H1 (cell line): ENCODE data around the gene CNFN. TPM values are rescaled to one million over a fixed set of nuclear protein-coding genes. Genes with fewer than 3 reads are reported as not detected.

Experiments used
- CBX8 ChIP-seq: fragments of 300-800, 300-1000 bp; sonication (generic); IDR thresholded peaks from 2 replicates; pipeline ENCODE4 v1.7.1; 2016; ENCODE audit warnings: low read depth, low read length, borderline replicate concordance
- CTCF ChIP-seq, 3 experiments: IDR thresholded peaks; 1 replicate in 2 of 3; 2 replicates in 1 of 3; pipeline versions ENCODE4 v1.5.1 to v1.6.1; 2011; ENCODE audit warnings: low read length in 3 of 3, mild to moderate bottlenecking in 3 of 3, inconsistent platforms in 2 of 3, low read depth in 1 of 3, moderate library complexity in 1 of 3; ENCODE audit not compliant: insufficient read depth in 1 of 3; ENCODE audit errors: control extremely low read depth in 1 of 3
- EZH2 ChIP-seq: fragments of 200-600 bp; sonication (generic); IDR thresholded peaks from 2 replicates; pipeline ENCODE4 v1.7.1; 2012; ENCODE audit warnings: low read depth, mild to moderate bottlenecking, moderate library complexity, low read length, inconsistent platforms; ENCODE audit not compliant: severe bottlenecking
- GTF2F1 ChIP-seq: IDR thresholded peaks from 2 replicates; pipeline ENCODE4 v1.6.1; 2012; ENCODE audit warnings: low read depth, low read length, improper control_type of control experiment, borderline replicate concordance
- JUND ChIP-seq: IDR thresholded peaks from 2 replicates; pipeline ENCODE4 v1.6.1; 2011; ENCODE audit warnings: mild to moderate bottlenecking, improper control_type of control experiment, low read length
- KDM5A ChIP-seq: fragments of 200-600 bp; IDR thresholded peaks from 2 replicates; pipeline ENCODE4 v1.7.1; 2012; ENCODE audit warnings: mild to moderate bottlenecking, low read length, inconsistent platforms, mixed read lengths
- POLR2A ChIP-seq, 2 experiments: IDR thresholded peaks; 1 replicate in 1 of 2; 2 replicates in 1 of 2; pipeline ENCODE4 v1.6.1; 2011; ENCODE audit warnings: low read depth in 2 of 2, low read length in 2 of 2, mild to moderate bottlenecking in 2 of 2; ENCODE audit errors: control extremely low read depth in 1 of 2
- RNF2 ChIP-seq: fragments of 200-900, 300-1000 bp; sonication (generic); IDR thresholded peaks from 2 replicates; pipeline ENCODE4 v1.7.1; 2016; ENCODE audit warnings: borderline replicate concordance, low read depth, mild to moderate bottlenecking, antibody characterized with exemption, low read length; ENCODE audit not compliant: poor library complexity, severe bottlenecking; ENCODE audit errors: missing control alignments
- SAP30 ChIP-seq: fragments of 300-600 bp; sonication (generic); IDR thresholded peaks from 2 replicates; pipeline ENCODE4 v1.7.1; 2012; ENCODE audit warnings: low read length, moderate library complexity, mild to moderate bottlenecking, inconsistent platforms; ENCODE audit not compliant: insufficient read depth, insufficient replicate concordance
- SIRT6 ChIP-seq: IDR thresholded peaks from one replicate; pipeline ENCODE4 v1.7.1; 2012; ENCODE audit warnings: low read length, inconsistent platforms
- SIX5 ChIP-seq: IDR thresholded peaks from 2 replicates; pipeline ENCODE4 v1.6.1; 2011; ENCODE audit warnings: mild to moderate bottlenecking, low read depth, low read length
- SRF ChIP-seq: IDR thresholded peaks from 2 replicates; pipeline ENCODE4 v1.6.1; 2011; ENCODE audit warnings: mild to moderate bottlenecking, low read depth, low read length, moderate library complexity
- TEAD4 ChIP-seq: IDR thresholded peaks from 2 replicates; pipeline ENCODE4 v1.6.1; 2012; ENCODE audit warnings: low read depth, low read length, inconsistent platforms, mixed read lengths
- ZNF274 ChIP-seq: IDR thresholded peaks from 2 replicates; pipeline ENCODE4 v1.7.0; 2012; ENCODE audit warnings: low read length, borderline replicate concordance; ENCODE audit errors: extremely low read depth
- polyA plus RNA-seq, 7 experiments: library from polyadenylated mRNA; depleted of rRNA in 3 of 7; stranded (reverse) in 5 of 7; unstranded in 2 of 7; fragments of >200 nt in 5 of 7; fragments of 200-250 nt in 2 of 7; gene quantifications; 1 replicate in 5 of 7; 2 replicates in 1 of 7; 4 replicates in 1 of 7; pipeline versions ENCODE4 v1.2.1 to v1.2.3, GENCODE V29; 2011 to 2013; ENCODE audit warnings: missing spikeins in 2 of 7, mixed read lengths in 2 of 7
- total RNA-seq: library from RNA; stranded (reverse); fragmentation: NEBNext Ultra II Directional; extraction: Animal tissue kit (Norgen Biotek cat#: 25700); gene quantifications from 2 replicates; pipeline ENCODE4 v1.2.1, GENCODE V29; 2021

Gene CNFN
- total and polyA plus RNA-seq, 2 of the 8 experiments (the other 6 are each of a cell fraction or from before 2014, with no cell fraction given) = 8.9 to 31.5 TPM

- peak; percentile 89 to 99 (median 95) for TF ChIP-seq CTCF (IDR thresholded peaks at IDR 0.05; ENCODE audit: control extremely low read depth in 1 of 3, insufficient read depth in 1 of 3, low read depth in 1 of 3, low read length in 3 of 3)
- no peak for TF ChIP-seq KDM5A
- no peak for TF ChIP-seq SIX5
- TF ChIP-seq SAP30 = no peak
- no peak for TF ChIP-seq TEAD4
- no peak for TF ChIP-seq SRF
- TF ChIP-seq JUND = 0 out of 2 replicates have a peak, but pooled peaks have one; percentile 29
- TF ChIP-seq ZNF274 = no peak
- no peak for TF ChIP-seq POLR2A (IDR thresholded peaks at IDR 0.05; ENCODE audit: control extremely low read depth in 1 of 2, low read depth in 2 of 2, low read length in 2 of 2)
- no peak for TF ChIP-seq RNF2
- no peak for TF ChIP-seq EZH2
- TF ChIP-seq SIRT6 = no peak
- TF ChIP-seq GTF2F1 = no peak
- no peak for TF ChIP-seq CBX8
Observed at GRCh38 chr19:42343344-42344110, 46.6 kb downstream of the CNFN start (continued).
